HL-60/S4 (cell line): ENCODE measurements around the gene SNORC.

Experiments used
- in situ Hi-C: fragments of 300-500 bp; cut with MboI; formaldehyde crosslinking; loops from 2 replicates; pipeline ENCODE4 v1.14.3; 2022; ENCODE audit warnings: low sequenced_read_pairs

Gene SNORC

DNA sequence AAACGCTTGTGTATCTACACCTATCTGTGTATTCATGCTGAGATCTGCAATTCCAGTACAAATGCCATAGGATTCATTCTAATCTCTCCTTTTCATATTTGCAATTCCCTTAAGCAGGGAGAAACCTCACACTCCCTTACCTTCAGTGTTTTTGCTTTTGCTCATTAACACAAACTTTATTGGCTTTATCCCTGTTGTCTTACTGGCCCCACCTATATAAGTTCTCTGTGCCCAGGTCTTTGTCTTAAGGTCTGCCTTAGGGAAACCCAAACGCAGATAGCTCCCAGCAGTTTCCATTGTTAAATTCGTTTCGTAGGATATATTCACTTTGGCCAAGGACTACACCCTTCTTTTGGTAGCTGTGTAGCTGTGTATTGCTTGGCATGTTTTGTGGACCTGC lies 4.0 kb upstream of the SNORC start:
- in situ Hi-C loops: no loop called here

DNA sequence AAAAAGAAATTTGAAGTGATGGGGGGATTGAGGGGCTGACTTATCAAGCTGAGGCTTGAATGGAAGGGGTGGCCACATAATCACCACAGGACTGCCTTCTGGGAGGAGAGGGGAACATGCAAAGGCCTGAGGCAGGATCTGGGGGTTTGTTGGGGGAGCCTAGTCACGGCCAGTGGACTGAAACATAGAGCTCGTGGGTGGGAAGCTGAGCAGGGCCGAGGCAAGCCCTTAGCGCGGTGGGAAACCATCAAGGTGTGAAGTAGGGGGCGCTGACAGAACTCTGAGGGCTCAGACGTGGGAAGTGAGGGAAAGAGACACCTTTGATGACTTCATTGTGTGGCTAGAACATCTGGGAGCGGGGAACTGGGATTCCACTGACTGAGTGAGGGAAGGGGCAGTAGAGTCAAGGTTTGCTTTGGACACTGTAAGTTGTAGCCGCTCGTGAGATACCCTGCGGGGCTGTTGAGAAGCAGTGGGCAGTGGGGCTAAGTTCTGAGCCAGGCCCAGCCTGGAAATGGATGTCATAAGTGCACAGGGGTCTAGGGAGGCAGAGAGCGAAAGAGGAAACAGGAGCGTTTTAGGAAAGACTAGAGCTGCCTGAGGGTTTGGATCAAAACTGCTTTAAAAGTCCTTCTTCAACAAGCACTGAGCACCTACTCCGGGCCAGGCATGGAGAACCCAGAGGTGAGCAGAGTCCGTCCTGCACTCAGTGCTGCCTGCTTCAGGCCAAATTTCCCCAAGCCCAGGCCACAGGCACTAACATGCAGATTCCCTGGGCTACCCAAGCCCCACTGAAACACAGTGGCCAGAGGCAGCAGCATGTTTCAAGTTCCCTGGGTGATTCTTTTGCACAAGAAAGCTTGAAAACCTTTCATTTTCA lies 686 bp upstream of the SNORC start:
- in situ Hi-C loops: no loop called here

DNA sequence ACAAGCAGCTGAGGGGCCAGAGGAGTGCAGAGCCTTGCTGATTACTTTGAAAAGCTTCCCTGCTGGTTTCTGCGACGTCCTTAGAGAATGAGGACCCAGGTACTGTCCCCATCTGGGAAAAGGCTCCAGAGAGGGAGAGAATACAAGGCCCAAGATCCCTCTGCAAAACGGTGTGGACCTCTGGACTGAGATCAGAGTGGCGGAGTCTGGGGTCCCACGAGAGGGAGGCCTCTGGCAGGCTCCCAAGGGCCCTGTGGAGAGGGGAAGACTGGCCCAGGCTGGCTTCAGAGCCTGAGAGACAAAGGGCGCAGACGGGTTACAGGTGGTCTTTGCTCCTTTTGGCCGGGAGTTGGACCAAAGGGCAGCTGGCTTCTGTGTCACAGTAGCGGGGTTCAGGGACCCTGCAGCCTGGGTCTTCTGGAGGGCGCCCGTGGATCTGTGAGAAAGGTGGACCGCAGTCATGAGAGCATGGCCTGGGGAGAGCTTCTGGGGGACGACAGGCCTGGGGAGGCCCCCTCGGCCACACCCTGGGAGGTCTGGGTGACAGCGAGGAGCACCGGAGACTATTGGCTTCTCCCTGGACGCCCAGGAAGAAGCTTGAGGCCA lies 805 bp downstream of the SNORC start:
- in situ Hi-C loops: no loop called here

DNA sequence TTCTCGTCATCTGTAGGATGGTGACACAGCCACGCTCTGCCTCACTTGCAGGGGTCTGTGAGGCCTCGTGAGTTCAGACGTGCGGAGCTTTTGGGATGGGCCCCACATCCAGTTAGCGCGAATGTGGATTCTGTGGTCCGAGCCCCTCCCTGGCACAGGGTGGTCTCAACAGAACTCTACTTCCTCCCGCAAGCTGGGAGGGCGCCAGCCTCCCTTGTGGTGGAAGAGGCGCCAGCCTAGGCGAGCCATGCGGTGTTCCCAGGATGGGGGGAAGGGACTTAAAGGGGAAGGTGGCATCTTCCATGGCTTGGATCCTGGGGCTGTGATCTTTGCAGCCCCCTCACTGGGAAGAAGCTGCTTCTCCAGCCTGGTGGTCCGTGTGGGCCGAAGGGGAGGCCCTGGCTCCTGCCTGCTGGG lies 1.4 kb downstream of the SNORC start:
- in situ Hi-C loops: no loop called here

DNA sequence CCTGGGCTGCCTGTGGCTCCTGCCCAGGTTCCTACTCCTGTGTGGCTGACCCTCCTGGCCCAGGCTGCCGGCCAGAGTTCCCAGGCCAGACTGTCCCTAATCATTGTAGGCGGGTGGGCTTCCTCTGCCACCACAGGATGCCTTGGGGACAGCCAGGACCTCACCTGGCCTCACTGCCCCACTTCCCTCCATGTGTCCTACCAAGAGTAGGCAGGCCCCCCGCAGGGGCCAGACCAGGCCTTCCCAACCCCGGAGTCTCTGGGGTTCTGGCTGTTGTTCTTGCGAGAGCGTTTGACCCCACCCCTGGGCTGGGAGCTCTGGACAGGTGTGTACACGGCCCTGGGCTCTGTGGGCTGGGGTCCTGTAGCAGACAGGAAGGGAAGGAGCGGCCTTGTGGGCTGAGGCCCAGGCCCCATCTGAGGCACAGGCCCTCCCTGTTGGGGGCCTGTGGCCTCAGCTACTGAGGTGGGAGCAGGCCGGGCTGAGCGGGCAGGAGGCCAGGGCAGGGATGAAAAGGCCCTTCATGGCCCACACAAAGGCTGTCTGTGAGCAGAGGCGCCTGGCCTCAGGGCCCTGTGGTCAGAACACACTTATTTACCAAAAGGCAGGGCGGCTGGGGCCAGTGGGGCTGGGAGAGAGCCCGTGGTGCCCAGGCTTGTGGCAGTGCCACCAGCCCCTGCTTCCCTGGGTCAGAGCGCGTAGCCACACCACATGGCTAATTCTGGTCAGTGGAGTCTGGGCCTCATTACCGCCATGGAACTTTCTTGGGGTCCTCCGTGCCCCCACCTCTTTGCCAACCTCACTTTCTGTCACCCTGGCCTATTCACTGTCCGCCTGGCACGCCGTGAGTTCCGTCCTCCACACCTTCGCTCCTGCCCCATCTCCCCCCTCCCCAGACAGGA lies 2.0 kb downstream of the SNORC start:
- in situ Hi-C loops: no loop called here

DNA sequence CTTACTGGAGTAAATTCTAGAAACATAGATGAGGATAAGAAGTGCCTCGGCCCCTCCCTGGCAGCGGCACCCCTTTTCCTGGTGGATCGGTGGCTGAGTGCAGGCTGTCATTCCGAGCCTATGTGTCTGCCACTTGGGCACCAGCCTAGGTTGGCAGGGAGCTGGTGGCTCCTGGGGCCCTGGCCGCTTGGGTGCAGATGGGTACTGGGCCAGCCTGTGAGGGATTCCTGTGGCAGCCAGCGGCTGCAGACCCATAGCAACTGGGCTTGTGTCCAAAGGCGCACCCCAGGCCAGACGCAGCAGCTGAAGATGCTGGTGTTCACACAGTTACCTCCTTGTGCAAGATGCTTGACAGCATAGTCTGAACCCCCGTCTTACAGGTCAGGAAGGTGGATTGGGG lies 2.8 kb downstream of the SNORC start:
- in situ Hi-C loops: no loop called here

DNA sequence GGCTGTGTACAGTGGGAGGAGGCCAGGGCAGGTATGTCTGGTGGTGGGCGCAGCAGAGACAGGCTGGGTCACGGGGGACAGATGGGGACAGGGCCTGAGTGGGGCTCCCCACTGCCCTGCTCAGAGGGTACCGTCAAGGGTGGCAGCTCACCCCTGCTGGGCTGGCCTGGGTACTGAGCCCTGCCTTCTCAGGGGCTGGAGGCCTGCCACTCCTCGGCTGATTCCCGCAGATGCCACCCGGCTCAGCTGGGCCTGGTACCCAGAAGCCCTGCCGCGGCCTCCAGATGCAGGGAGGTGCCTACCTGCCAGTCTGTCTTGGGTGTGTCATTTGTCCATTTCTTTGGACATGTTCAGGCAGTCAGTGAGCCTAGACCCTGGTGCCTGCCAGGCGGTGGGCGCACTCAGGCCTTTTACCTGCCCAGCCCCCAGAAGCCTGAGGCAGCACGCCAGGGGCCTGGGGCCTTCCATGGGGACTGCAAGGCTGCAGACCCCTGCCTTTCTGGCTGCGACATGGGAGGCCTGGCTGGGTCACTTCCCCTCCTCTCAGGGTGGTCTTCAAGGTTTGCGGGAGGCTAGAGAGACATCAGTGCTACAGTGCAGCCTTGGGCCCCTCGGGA lies 3.3 kb downstream of the SNORC start:
- in situ Hi-C loops: no loop called here

DNA sequence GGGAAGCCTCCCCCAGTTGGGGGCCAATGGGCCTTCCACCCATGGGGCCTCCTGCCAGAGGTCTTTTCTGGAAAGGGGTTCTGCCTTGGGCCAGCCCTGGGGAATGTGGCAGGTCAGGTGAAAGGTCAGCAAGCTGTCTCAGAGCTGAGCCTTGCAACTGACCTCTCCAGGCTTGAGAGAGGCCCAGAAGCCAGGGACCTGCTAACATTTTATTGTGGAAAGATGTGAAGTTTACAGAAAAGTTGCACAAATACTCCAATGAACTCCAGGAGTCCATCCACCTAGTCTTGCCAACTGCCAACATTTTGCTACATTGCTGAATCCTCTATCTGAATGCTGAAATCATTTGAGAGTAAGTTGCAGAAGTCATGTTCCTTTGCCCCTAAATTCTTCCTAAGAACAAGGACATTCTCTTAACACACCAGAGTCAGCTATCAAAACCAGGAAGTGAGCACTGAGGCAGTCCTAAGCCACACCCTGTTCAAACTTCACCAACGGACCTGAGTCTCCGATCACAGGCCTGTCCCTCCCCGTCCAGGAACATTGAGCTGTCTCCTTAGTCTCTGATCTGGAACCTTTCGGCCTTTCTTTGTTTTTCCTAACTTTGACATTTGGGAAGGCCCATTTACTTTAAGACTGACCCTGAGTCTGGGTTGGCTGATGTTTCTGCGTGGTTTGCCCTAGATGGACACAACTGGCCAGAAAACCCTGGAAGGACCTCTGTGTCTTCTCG lies 4.0 kb downstream of the SNORC start:
- in situ Hi-C loops: no loop called here

DNA sequence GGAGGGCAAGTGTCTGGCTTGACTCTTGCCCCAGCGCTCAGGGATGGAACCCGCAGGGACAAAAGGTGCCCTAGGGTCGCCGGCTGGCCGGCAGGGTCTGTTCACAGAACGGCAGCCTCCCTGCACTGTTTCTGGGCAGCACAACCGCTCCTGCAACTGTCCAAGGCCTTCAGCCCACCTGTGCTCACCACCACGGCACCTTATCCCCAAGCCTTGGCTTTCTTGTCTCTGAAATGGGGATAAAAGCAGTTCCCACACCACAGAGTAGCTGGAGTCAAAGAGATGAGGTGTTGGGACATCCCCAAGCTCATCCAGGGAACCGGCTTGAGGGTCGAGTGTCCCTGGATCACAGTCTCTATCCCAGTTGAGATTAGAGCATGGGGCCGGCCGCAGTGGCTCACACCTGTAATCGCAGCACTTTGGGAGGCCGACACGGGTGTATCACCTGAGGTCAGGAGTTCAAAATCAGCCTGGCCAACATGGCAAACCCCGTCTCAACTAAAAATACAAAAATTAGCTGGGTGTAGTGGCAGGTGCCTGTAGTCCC lies 4.7 kb downstream of the SNORC start:
- in situ Hi-C loops: no loop called here

DNA sequence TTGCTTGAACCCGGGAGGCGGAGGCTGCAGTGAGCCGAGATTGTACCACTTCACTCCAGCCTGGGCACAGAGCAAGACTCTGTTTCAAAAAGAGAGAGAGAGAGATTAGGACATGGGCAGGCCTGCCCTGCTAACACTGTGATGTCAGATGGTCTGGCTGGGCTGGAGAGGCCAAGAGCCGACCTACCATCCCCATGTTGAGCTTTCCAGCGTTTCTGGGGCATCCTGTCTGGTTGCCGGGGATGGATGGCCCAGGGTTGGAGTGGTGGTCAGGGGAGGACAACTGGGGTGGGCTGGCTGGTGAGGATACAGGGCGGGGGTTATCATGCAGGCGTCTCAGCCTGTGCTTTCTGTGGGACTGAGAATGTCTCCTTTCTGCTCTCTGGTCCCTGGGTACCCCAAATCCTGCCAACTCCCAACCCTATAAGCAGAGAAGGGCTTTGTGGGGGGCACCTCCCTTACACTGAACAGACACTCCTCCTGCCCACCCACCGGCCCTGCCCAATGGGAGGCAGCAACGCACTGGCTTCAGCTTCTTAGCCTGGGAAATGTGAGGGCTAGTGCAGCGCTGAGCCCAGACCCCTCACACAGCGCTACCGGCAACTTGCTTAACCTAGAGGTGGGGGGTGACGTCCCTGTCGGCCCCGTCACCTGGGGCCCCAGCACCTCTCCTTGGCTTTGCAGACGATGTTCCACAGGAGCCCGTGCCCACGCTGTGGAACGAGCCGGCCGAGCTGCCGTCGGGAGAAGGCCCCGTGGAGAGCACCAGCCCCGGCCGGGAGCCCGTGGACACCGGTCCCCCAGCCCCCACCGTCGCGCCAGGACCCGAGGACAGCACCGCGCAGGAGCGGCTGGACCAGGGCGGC lies 5.4 kb downstream of the SNORC start:
- in situ Hi-C loops: no loop called here

DNA sequence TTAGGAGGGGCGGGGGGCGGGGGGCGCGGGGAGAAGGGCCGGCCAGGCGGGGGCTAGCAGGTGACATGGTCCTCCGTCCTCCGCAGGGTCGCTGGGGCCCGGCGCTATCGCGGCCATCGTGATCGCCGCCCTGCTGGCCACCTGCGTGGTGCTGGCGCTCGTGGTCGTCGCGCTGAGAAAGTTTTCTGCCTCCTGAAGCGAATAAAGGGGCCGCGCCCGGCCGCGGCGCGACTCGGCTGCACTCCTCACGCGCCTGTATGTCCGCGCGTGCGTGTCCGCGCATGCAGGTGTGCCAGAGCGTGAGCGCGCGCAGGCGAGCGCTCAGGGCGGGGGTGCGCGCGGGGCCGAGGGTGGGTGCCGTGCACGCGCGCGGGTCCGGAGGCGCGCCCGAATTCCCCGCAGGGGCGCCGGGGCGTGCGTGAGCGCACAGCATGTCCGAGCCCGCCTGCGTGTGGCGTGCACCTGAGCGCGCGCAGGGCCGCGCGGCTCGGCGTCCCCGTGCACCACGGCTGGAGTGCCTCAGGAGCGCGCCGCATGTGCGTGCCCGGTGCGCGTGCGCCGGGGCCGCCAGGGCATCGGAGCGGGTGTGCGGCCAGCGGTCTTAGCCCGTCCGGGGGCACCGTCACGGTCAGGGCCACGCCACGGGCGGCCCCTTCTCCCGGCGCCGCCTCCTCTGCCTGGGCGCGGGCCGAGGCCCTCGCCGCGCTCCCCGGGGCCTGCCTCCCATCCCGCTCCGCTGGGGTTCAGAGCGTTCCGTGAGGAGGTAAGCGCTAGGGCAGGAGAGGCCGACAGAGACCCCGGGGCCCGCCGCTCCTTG lies 6.3 kb downstream of the SNORC start:
- in situ Hi-C loops: no loop called here

DNA sequence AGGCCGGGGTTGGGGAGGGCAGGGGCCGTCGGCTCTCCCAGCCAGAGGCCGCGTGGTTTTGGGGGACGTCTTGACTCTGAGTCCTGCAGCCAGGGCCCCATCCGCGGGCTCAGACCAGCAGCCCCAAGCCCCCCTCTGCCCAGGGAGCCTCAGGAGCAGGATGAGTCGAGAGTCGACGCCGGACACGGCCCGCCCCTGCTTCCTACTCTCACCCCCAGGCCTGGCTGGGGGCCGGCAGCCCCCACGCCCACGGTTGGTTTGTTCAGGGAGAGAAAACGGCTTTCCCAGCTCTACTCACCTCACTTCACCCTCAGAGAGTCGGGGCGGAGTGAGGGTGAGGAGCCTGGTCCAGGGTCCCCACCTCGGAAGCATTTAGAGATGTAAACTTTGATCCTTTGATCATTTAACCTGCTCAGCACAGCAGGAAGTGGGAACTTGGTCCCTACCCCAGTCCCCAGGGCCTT lies 6.9 kb downstream of the SNORC start:
- in situ Hi-C loops: no loop called here

DNA sequence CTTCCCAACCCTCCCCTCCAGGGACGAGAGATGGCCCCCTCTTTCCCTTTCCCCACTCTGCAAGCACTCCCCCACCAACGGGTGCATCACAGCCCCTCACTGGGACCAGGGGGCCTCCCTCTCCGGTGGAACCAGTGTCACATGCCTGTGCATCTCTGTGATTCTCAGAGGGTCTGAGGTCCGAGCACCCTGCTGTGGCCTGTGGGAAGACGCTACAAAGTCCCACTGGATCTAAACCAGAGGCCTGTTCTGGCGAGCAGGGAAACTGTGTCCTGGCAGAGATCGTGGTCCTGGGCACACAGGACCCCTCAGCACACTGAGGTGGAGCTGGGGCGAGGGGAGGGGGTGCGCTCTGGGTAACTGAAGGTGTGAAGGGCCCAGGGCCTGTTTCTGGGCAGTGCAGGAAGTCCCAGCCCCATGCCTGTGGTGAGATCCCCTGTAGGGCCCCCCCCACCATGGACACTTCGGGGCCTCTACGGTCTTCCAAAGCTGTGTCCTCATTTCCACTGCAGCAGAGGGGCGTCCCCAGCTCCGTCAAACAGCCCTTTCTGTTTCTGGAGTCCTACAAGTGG lies 8.0 kb downstream of the SNORC start:
- in situ Hi-C loops: no loop called here

DNA sequence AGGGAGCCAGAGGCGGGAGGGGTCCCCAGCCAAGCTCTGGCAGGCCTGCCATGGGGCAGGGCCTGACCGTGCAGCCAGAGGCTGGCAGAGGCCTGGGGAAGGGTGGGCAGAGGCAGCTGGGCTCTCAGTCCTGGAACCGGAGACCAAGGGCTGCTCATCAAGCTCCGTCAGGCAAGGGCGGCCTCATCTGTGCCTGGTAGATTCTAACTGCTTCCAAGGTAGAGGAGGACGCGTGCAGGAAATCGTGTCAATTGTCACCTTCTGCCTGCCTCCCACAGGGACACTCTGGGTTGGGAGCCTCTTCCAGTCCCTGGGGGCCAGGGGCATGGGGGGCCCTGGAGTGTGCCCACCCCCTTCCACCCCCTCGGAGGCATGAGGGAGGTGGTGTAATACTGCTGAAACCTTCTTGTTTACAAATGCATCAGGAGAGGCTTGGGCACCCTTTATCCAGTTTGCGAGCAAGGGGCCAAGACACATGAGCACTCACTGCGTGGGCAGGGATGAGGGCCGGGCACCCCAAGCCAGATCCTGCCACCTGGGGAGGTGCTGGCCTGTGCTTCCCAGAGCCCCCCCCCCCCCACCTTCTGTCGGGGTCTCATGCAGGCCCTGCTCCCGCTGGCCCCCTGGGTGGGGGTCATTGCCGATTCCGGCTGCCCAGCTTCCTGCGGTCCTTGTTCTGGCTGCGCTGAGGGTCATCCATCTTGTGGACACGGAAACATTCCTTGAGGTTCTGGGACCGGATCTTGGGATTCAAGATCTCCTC lies 9.0 kb downstream of the SNORC start:
- in situ Hi-C loops: no loop called here

DNA sequence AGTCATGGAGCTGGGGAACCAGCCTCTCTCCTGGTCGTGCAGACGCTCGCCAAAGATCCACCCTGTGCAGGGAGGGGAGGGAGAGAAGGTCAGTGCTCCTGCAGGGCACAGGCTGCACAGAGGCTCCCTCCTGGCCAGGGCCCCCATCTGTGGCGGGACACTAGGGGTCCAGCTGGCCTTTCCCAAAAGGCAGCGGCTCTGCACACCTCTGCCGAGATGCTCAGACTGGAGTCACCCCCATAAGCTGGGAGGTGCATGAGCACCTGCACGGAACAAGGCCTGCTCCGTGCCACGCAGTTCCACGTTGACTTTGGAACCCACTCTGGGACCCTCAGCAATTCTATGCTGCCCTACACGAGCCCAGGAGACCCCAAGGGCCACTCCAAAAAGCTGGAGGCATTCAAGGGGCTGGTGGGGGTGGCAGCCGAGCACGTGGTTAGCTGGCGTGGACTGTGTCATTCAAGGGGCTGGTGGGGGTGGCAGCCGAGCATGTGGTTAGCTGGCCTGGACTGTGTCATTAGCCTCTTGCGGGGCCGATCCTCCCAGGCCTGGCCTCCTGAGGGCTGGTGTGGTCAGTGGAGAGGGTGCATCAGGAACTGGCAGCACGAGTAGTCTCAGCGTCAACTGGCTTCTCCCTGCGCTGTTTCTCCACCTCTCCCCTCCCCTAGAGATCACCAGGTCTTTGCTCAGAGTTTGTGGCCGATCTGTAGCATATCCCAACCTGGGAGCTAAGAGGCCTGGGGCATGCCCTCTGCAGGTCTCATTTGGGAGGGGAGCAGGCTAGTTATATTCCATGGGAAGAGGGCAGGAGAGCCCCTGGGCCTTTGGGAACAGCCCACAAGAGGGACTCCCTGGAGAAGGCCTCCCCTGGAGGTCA lies 9.8 kb downstream of the SNORC start:
- in situ Hi-C loops: no loop called here

DNA sequence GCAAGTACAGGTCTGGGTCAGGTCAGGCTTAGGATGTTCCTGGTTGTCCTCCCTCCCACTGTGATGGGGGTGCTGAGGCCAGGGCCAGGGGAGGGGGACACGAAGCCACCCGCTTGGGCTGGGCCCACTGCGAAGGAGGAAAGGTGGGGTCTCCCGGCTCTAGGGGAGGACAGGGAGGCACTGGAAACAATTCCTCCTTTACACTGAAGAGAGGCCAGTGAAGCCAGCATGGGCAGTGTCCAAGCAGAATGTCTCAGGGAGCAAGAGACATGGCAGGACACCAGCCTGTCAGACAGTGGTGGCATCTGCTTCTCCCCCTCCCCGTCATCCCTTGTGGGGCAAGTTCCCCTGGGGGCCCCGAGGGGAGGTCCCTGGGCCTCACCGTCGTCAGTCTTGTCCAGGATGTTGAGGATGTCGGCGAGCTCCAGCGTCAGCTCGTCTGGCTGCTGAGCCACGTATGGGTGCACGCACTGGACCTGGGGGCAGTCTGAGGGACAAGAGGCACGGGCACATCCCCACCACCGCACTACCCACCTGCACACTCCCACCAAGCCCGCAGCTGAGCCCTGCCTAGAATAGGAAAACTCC lies 10.8 kb downstream of the SNORC start:
- in situ Hi-C loops: no loop called here
